Motor neuron (in vitro differentiated cells): ENCODE results near the gene IQCK. TPM values are rescaled to one million over a fixed set of nuclear protein-coding genes. Genes with fewer than 3 reads are reported as not detected.

Source experiments
- ATAC-seq, 8 experiments: fragments of 200-7000 bp; cut with Tn5 transposase; replicated peaks in 6 of 8; 2 replicates each; pipeline ENCODE4 v1.8.0; 2021; ENCODE audit warnings: mild to moderate bottlenecking in 8 of 8, moderate library complexity in 8 of 8
- H3K27ac ChIP-seq, 2 donors: fragments of 250-450 bp; sonication (Bioruptor Pico); 2 replicates each; pipeline ENCODE4 v1.9.0; 2021; ENCODE audit warnings: antibody characterized with exemption in 2 of 2, mild to moderate bottlenecking in 2 of 2, moderate library complexity in 1 of 2
- H3K4me1 ChIP-seq, 2 donors: fragments of 250-450 bp; sonication (Bioruptor Pico); replicated peaks in 1 of 2; 2 replicates each; pipeline ENCODE4 v1.6.1; 2021; ENCODE audit warnings: antibody characterized with exemption in 2 of 2, mild to moderate bottlenecking in 2 of 2, moderate library complexity in 1 of 2
- H3K4me3 ChIP-seq, 5 donors: fragments of 250-450 bp; sonication (Bioruptor Pico); 2 replicates each; pipeline ENCODE4 v1.9.0; 2021; ENCODE audit warnings: antibody characterized with exemption in 5 of 5, mild to moderate bottlenecking in 5 of 5, moderate library complexity in 4 of 5
- WGBS, 10 experiments: fragments of 450-650 bp; shearing (Covaris generic); methylation state at CpG; one replicate each; pipeline ENCODE4 v1.0.0; 2022; 5-methylcytosine and 5-hydroxymethylcytosine counted together
- in situ Hi-C, 9 experiments: fragments of 400-800 bp; cut with MboI; loops; one replicate each; pipeline ENCODE4 v1.15.0; 2021; ENCODE audit warnings: low sequenced_read_pairs in 9 of 9, low pct_unique_long_range_greater_than_20kb in 2 of 9; ENCODE audit not compliant: unreplicated experiment in 9 of 9
- total RNA-seq, 8 experiments: library from RNA; unstranded; fragments of 300-600 nt; gene quantifications; 2 replicates each; pipeline versions ENCODE4 v1.2.3 to v1.2.4, GENCODE V29; 2022

Gene IQCK
- total RNA-seq, 8 experiments from 2014 or later: 7.0 to 44.1 (median 27.7) TPM

DNA sequence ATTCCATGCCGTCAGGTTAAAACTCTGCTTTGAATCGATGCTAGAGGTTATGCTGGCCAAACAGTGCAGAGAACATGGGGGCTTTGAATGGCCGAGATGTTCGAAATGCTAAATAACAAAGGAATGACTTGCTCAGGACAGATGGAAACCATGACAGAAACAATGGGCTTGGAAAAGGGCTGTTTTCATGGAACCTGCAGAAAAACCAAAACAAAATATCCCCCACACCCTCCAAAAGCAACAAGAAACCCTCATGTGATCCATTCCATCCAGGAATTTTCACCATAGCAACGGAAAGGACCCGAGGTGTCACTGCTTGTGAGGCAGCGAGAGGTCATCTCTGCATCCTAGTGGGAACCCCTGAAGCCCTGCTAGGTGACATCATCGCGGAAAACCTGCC lies 141.1 kb downstream of the IQCK start:
- no peak overlapping the region for H3K4me3 ChIP-seq
- in situ Hi-C loops: no loop called here
- ATAC-seq: no peak
- H3K27ac ChIP-seq: peak overlapping the region in 1 of 2 donors; percentile 96
- H3K4me1 ChIP-seq: peaks cover 54 to 76% of the 10 kb centered on the region in 2 donors
- 54 to 93% (median 72%) methylated on average over 3 to 9 of the region's 9 CpGs; no CpG with 5 or more reads in 3 of the 10 experiments for WGBS, 10 experiments

DNA sequence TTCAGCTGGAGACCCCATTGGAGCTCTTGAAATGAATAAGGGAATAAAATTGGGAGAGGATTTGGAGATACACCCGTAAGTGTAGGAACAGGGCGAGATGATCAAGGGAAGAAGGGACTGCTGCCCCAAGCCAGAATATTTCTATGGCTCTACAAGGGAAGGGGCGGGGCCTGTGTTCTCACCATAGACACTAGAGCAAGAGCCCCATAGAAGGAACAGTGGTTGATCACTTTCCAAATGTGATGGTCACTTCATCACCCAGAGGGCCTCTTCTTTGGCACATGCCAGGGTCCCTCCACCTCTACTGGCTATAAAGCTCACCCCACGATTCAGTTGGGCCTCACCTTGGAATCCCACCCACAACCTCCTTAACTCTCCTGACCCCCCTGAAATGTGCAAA lies 141.5 kb downstream of the IQCK start:
- no peak for ATAC-seq
- in situ Hi-C loops: no loop called here
- Histone ChIP-seq H3K27ac (peak overlapping the region; percentile 38 to 96), H3K4me3 (no peak overlapping the region), H3K4me1 (peaks cover 49 to 72% of the 10 kb centered on the region in 2 donors)
- WGBS, 10 experiments: 40 to 100% (median 83%) methylated on average over 1 to 3 of the region's 4 CpGs; no CpG with 5 or more reads in 3 of the 10 experiments

DNA sequence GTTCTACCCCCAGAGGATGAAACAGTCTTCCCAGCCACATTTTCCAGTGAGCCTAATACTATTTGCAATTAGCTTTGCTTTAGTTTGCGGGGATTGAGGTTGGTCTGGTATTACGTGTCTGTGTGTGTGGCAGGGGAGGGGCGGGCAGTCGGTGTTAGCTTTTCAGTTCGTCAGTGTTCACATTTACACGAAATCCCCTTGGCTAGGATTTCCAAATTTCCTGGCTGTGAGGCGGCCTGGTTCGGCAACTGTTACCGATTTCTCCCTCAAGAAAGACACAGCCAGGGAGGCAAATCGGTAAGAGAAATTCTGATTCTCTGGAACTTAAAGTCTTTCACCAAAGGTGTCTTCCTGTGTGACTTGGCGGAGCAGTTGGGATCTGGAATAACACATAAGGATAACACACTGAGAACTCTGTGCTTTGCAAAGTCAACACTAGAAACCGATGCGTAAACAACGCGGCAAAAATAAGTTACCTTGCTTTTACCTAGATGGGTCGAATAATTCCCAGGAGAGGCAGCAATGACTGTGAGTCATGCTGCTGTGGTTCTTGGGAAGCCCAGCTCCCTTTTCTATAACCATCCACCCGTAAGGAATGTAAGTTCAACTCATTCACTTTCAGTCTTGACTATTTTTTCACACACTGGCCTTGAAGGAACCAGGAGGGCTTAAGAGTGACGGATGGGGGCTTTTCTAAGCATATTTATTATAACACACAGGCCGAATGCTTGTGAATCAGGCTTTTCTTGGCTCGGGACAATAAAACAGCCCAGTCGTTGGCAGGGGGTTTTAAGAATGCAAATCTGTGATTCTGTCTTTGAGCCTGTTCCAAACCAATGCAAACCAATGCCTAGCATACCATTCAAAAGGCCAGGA lies 142.3 kb downstream of the IQCK start:
- Histone ChIP-seq H3K4me3 (peak overlapping the region; percentile 2 to 39 (median 27)), H3K4me1 (peaks cover 43 to 64% of the 10 kb centered on the region in 2 donors), H3K27ac (peak overlapping the region; percentile 38 to 96)
- in situ Hi-C loops: no loop called here
- WGBS, 10 experiments: 5 to 74% (median 22%) methylated on average over 2 to 17 of the region's 21 CpGs
- ATAC-seq: peak in 7 of 8 experiments; percentile 20 to 74 (median 59)

DNA sequence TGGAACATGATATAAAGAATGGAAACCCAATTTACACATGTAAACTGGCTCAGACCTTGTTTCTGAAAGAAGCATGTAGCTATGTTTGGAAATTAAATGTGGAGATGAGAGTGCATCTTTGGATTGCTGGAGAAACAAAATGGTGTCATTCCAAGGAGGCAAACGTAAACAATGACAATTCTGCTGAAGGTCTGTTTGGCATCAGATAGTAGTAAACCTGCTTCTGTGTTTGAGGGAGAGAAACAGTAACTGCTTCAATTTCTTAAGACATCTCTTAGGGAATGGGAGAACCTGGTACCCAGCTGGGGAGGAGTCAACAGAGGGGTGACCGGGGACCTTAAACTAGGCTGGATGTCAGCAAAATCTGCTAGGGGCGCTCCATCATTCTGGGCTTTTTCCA lies 143.1 kb downstream of the IQCK start:
- Histone ChIP-seq H3K27ac (peak overlapping the region; percentile 85 to 96), H3K4me3 (peak overlapping the region; percentile 8 to 39 (median 29)), H3K4me1 (peaks cover 36 to 57% of the 10 kb centered on the region in 2 donors)
- no peak for ATAC-seq
- in situ Hi-C loops: no loop called here
- 0 to 94% (median 30%) methylated on average over 1 to 3 of the region's 3 CpGs for WGBS, 10 experiments

DNA sequence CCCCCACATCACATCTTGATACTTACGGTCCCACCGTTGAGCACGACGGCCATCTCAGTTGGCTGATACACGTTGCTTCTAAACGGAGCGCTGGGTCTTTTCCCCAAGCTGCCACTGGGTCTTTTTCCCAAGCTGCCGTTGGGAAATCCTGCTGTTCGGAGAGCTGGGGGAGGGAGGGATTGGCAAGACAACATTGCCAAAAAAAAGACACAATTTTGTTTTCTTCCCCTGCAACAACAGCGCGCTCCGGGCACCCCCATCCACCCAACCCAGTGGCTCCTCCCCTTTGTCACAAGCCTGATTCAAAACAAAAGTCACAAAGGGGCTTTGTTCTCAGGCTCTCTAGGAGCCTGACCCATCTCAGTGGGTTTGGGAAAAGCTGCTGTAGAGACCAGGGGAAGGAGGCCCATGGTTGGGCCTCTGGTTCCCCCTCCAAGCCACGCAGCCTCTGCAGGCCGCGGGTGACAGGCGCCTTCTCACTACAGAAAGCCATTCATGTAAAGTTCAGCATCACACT lies 143.8 kb downstream of the IQCK start:
- WGBS, 10 experiments: 0 to 78% (median 9%) methylated on average over 2 to 7 of the region's 16 CpGs; no CpG with 5 or more reads in 4 of the 10 experiments
- peak overlapping the region; percentile 8 to 39 (median 29) for H3K4me3 ChIP-seq
- peak overlapping the region; percentile 85 to 96 for H3K27ac ChIP-seq
- in situ Hi-C loops: no loop called here
- H3K4me1 ChIP-seq: peaks cover 33 to 51% of the 10 kb centered on the region in 2 donors
- peak in 5 of 8 experiments; percentile 81 to 90 (median 82) for ATAC-seq

DNA sequence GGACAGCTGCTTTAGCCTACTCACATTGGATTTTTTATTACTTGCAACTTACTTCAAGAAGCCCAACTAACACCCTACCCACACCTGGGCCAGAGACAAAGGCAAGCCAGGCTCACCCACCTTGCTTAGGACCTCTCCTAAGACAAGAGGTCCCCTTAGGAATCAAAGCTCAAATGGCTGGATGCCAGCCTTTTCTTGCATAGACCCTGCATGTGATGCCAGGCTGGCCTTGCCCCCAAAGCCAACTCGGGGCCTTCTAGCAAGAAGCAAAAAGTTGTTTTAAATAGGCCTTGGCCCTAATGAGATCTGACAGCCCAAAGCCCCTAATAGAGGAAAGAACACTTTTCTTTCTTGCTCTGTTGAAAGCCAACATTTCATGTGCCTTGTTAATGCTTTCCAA lies 145.9 kb downstream of the IQCK start:
- H3K4me3 ChIP-seq: no peak overlapping the region
- 40 to 100% (median 75%) methylated on average over 1 of the region's 1 CpG; no CpG with 5 or more reads in 5 of the 10 experiments for WGBS, 10 experiments
- no peak overlapping the region for H3K27ac ChIP-seq
- ATAC-seq: no peak
- in situ Hi-C loops: no loop called here
- peaks cover 30 to 36% of the 10 kb centered on the region in 2 donors for H3K4me1 ChIP-seq

DNA sequence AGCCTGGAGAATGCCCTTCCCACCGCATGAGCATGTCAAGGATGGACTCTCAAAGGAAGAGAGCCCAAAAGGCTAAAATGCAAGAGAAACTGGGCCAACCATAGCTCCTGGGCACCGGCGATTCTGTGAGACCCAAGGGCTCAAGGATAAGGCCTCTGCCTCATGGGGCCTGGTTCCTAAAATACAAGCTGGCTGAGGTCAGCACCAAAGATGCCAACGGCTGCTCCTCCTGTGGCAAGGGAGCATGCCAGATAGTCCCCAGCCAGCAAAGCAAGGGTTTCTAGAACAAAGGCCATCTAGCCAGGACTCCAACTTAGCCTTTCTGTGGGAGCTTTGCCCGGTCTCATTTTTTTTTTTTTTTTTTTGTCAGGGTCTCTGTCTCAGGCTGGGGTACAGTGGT lies 146.5 kb downstream of the IQCK start:
- Histone ChIP-seq H3K4me1 (peaks cover 24 to 30% of the 10 kb centered on the region in 2 donors), H3K27ac (no peak overlapping the region), H3K4me3 (no peak overlapping the region)
- ATAC-seq: no peak
- in situ Hi-C loops: no loop called here
- 40 to 100% (median 71%) methylated on average over 1 to 5 of the region's 5 CpGs; no CpG with 5 or more reads in 2 of the 10 experiments for WGBS, 10 experiments

DNA sequence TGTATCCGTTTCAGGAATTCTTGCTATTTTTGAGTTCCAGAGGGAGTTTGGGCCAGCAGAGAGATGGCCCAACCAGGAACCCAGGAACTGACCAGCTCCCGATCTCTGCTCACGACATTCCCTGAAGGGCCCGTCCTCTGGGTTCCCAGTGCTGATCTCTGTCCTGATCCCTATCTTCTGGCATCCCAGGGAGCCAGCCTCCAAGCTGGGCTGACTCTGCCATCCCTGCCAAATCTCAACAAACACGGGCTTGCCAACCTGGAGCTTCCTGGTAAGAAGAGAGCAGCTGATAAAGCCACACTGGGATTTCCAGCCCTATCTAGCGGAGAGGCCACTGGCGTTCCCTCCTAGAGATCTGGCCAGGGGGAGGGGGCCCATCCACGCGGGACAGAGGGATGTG lies 150.3 kb downstream of the IQCK start:
- ATAC-seq: no peak
- in situ Hi-C loops: no loop called here

DNA sequence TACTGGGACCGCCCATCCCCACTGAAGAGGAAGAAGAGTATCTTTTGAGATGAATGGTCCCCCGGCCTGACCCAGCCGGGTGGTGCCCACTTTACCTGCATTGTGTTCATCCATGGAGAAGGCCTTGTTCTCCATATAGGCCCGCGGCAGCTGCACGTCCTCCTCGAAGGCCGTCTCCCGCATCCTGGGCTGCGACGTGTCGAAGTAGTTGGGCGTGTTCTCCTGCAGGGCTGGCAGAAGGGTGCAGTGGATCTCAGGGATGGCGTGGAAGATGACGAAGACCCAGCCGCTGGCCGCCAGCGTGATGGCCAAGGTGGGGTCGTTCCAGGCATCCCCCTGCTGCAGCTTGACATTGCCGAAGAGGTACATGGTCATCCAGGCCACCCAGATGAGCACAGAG lies 153.7 kb downstream of the IQCK start:
- ATAC-seq: no peak
- in situ Hi-C loops: no loop called here
- Histone ChIP-seq H3K27ac (no peak overlapping the region), H3K4me1 (peaks cover 10 to 21% of the 10 kb centered on the region in 2 donors), H3K4me3 (no peak overlapping the region)
- 94 to 100% (median 98%) methylated on average over 1 to 13 of the region's 20 CpGs; no CpG with 5 or more reads in 7 of the 10 experiments for WGBS, 10 experiments

More for the DNA sequence above, 150.3 kb downstream of the IQCK start:
- WGBS, 10 experiments: 33 to 100% (median 87%) methylated on average over 1 to 3 of the region's 9 CpGs; no CpG with 5 or more reads in 4 of the 10 experiments
- H3K4me1 ChIP-seq: no peaks in the 10 kb centered on the region
- H3K27ac ChIP-seq: no peak overlapping the region
- no peak overlapping the region for H3K4me3 ChIP-seq

DNA sequence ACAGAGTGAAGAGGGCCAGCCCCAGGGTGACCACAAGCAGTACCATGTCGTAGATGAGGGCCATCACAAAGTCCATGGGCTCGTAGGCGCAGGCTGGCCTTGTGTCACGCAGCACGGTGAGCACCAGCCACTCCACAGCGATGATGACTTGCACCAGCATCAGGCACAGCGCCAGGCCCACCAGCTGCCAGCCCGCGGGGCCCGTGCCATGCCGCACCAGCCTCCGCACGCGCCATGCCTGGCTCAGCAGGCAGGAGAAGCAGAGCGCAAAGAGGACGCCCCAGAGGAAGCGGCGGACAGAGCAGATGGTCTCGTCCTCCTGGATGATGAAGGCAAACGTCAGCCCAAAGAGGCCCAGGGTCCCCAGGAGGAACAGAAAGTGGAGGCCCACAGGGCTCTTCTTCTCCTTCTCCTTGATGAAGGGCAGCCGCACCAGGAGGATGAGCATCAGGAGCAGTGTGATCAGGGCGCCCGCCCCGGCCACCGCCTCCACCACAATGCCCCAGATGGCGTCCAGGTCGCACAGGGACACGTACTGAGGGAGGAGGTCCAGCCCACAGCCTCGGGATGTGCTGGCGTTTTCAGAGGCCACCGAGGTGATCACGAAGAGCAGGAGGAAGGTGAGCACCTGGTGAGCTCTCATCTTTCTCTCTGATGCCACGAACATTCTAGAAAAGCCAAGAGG lies 154.2 kb downstream of the IQCK start:
- in situ Hi-C loops: no loop called here
- ATAC-seq: no peak
- no peak overlapping the region for H3K27ac ChIP-seq
- H3K4me3 ChIP-seq: no peak overlapping the region
- 75 to 100% (median 100%) methylated on average over 1 to 5 of the region's 33 CpGs; no CpG with 5 or more reads in 5 of the 10 experiments for WGBS, 10 experiments
- H3K4me1 ChIP-seq: peaks cover 10 to 21% of the 10 kb centered on the region in 2 donors

DNA sequence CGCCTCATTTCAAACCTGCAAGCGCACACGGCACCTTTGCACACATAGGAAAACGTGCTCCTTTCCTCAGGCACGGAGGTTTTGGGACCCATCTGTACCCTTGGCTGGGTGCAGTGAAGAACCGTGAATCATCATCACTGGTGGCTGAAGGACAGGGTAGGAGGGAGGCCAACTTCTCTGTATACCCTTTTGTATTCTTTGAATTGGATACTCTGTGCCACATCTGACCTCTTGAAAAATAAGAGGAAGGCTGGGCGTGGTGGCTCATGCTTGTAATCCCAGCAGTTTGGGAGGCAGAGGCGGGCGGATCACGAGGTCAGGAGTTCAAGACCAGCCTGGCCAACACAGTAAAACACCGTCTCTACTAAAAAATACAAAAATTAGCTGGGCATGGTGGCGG lies 154.9 kb downstream of the IQCK start:
- H3K4me3 ChIP-seq: no peak overlapping the region
- in situ Hi-C loops: no loop called here
- no peak overlapping the region for H3K27ac ChIP-seq
- WGBS, 10 experiments: 67 to 100% (median 88%) methylated on average over 1 to 11 of the region's 12 CpGs; no CpG with 5 or more reads in 2 of the 10 experiments
- H3K4me1 ChIP-seq: peaks cover 10 to 21% of the 10 kb centered on the region in 2 donors
- ATAC-seq: no peak

DNA sequence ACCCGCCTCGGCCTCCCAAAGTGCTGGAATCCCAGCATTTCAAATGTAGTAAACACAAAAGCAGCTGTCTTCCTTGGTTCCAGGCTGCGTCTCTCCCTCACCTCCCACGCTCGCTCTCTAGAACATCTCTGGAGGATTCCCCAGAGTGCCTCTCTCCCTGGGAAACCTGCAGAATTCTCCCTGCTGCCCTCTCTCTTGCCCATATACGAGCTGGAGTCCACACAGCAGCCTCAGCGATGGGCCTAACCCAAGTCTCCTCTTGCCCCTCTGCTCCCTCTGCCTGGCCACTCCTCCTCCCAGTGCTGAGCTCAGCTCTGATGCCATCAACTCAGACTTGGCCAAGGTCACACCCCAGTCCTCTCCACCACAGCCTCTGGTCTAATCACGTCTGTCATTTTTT lies 156.0 kb downstream of the IQCK start:
- Histone ChIP-seq H3K4me3 (no peak overlapping the region), H3K27ac (peak overlapping the region; percentile 23 to 76), H3K4me1 (peaks cover 15 to 24% of the 10 kb centered on the region in 2 donors)
- WGBS, 10 experiments: 76 to 100% (median 91%) methylated on average over 1 to 4 of the region's 8 CpGs; no CpG with 5 or more reads in 3 of the 10 experiments
- in situ Hi-C loops: no loop called here
- peak in 2 of 8 experiments; percentile 39 to 64 for ATAC-seq
